AG04450 (cell line): ENCODE results near the gene TINAGL1. TPM values are rescaled to one million over a fixed set of nuclear protein-coding genes. Genes with fewer than 3 reads are reported as not detected.

Experiments used
- CTCF ChIA-PET: fragments of 300-600, 350-600 bp; formaldehyde crosslinking; extraction: SDS; loops from one replicate; lab custom pipeline; 2022; ENCODE audit warnings: antibody characterized with exemption, inconsistent platforms; lab: Charles Lee
- POLR2A ChIA-PET: fragments of 350-600 bp; formaldehyde crosslinking; extraction: SDS; loops from one replicate; lab custom pipeline; 2021; ENCODE audit warnings: antibody characterized with exemption, inconsistent platforms; lab: Yijun Ruan, JAX
- DNase-seq: peaks from one replicate; pipeline ENCODE4 v3.0.0-alpha.2; 2011; ENCODE audit warnings: low read depth, low spot score
- H3K27ac ChIP-seq: one replicate; pipeline ENCODE4 v1.5.1; 2012; ENCODE audit warnings: low read depth, low read length, control low read depth
- H3K27me3 ChIP-seq: one replicate; pipeline ENCODE4 v1.6.0; 2012; ENCODE audit warnings: low read length; ENCODE audit not compliant: control insufficient read depth, insufficient read depth
- H3K4me3 ChIP-seq: 2 replicates; pipeline ENCODE4 v1.5.1; 2011; ENCODE audit warnings: mild to moderate bottlenecking, low read depth, low read length, control low read depth
- H3K9me3 ChIP-seq: 2 replicates; pipeline ENCODE4 v1.5.1; 2012; ENCODE audit warnings: low read length; ENCODE audit not compliant: control insufficient read depth, insufficient read depth
- CTCF ChIP-seq: IDR thresholded peaks from 2 replicates; pipeline ENCODE4 v1.5.1; 2011; ENCODE audit warnings: low read depth, low read length, control low read depth, inconsistent platforms
- polyA plus RNA-seq: library from polyadenylated mRNA; depleted of rRNA; stranded (reverse); fragments of >200 nt; gene quantifications from 2 replicates; pipeline ENCODE4 v1.2.3, GENCODE V29; 2011

TINAGL1 gene
- polyA plus RNA-seq, 1 experiment: 0.36 TPM

- Histone ChIP-seq H3K4me3 (no peak overlapping the region), H3K9me3 (no peaks in the 10 kb centered on the region), H3K27me3 (no peaks in the 10 kb centered on the region), H3K27ac (no peak overlapping the region)
- CTCF ChIA-PET: interaction anchor here (1.2 to 1.3 kb wide), 3 partner anchors 24 to 174 kb away, joined by 3 to 4 read pairs (median 3); no protein-coding TSS in a partner anchor
- no peak for TF ChIP-seq CTCF
- POLR2A ChIA-PET: no interaction called here
- DNase-seq: no peak
Measured at GRCh38 chr1:31570906-31571305, 5.4 kb upstream of the TINAGL1 start.

- CTCF ChIA-PET: interaction anchor here (1.3 to 1.7 kb wide), 2 partner anchors 20 to 23 kb away, joined by 3 to 4 read pairs; no protein-coding TSS in a partner anchor
- Histone ChIP-seq H3K27ac (no peak overlapping the region), H3K4me3 (no peak overlapping the region), H3K27me3 (no peaks in the 10 kb centered on the region), H3K9me3 (no peaks in the 10 kb centered on the region)
- POLR2A ChIA-PET: no interaction called here
- no peak for TF ChIP-seq CTCF
- no peak for DNase-seq
Measured at GRCh38 chr1:31571340-31572295, 4.7 kb upstream of the TINAGL1 start.

GRCh38 chr1:31572323-31573104 is 3.8 kb upstream of the TINAGL1 start:
- Histone ChIP-seq H3K9me3 (no peaks in the 10 kb centered on the region), H3K27me3 (no peaks in the 10 kb centered on the region), H3K27ac (no peak overlapping the region), H3K4me3 (no peak overlapping the region)
- POLR2A ChIA-PET: no interaction called here
- no peak for DNase-seq
- CTCF ChIA-PET: interaction anchor here (1.7 kb wide), 1 partner anchor 19 kb away, joined by 4 read pairs; no protein-coding TSS in a partner anchor
- TF ChIP-seq CTCF: no peak

- H3K27ac ChIP-seq: peak overlapping the region; percentile 2
- no peak overlapping the region for H3K4me3 ChIP-seq
- no peak for TF ChIP-seq CTCF
- H3K9me3 ChIP-seq: no peaks in the 10 kb centered on the region
- no peak for DNase-seq
- ChIA-PET CTCF (interaction anchor here (1.7 kb wide), 1 partner anchor 18 kb away, joined by 4 read pairs; no protein-coding TSS in a partner anchor), POLR2A (no interaction called here)
- no peaks in the 10 kb centered on the region for H3K27me3 ChIP-seq
Measured at GRCh38 chr1:31573261-31573660, 3.1 kb upstream of the TINAGL1 start.
